ENCODE measurements around the gene GABRA1. TPM values are rescaled to one million over a fixed set of nuclear protein-coding genes. Genes with fewer than 3 reads are reported as not detected.

Gene GABRA1
- total RNA-seq (not detected), polyA plus RNA-seq (under 1 TPM in 1 of 3 donors, not detected in 2; 0.06 TPM)

DNA sequence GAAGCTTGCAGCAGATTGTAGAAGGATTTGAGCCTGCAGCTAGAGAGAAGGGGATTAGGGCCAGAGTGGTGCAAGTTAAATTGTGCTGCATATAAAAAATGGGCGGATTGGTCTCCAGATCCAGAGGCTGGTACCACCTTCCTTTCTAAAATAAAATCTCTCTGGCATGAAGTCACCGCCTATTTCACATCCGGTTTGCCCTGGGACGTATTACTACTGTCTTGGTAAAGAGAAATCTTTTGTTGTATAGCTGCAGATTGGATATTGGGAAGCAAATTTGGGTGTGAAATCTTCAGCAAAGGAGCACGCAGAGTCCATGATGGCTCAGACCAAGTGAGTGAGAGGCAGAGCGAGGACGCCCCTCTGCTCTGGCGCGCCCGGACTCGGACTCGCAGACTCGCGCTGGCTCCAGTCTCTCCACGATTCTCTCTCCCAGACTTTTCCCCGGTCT, at the start of gene GABRA1:
GABRA1 (plus strand) TSS at position 180 of the 451 bp plus-strand sequence. CDS start 2,691 bp downstream, outside the sequence.
- H3K27me3 ChIP-seq: peaks cover 0 to 49% (median 7%) of the 10 kb centered on the region in 3 donors
- peak within 1 kb of the TSS in 1 of 4 donors; percentile 21 for H3K4me3 ChIP-seq

DNA sequence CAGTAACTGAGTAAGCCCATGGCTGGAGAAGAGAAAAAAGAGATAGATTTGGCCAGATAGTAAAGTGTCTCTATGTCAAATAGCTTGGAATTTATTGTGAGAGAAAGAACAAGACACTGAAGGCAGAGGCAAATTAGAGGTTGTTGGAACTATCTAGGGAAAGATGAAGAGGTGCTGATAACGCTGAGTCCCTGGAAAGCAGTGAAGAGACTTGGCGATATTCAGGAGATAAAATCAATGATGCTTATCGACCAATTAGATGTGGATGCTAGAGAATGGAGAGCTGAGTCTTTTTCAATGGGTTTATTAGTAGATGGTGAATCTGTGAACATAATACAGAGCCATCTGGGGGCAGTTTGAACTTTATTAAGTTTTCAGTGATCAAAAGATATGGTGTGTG, 48.6 kb upstream of the GABRA1 start:
- Histone ChIP-seq H3K4me1 (no peaks in the 10 kb centered on the region), H3K4me3 (no peak overlapping the region), H3K9me3 (no peaks in the 10 kb centered on the region), H3K36me3 (no peaks in the 10 kb centered on the region), H3K27me3 (no peaks in the 10 kb centered on the region), H3K27ac (no peak overlapping the region)
- TF ChIP-seq, protein P1, sequence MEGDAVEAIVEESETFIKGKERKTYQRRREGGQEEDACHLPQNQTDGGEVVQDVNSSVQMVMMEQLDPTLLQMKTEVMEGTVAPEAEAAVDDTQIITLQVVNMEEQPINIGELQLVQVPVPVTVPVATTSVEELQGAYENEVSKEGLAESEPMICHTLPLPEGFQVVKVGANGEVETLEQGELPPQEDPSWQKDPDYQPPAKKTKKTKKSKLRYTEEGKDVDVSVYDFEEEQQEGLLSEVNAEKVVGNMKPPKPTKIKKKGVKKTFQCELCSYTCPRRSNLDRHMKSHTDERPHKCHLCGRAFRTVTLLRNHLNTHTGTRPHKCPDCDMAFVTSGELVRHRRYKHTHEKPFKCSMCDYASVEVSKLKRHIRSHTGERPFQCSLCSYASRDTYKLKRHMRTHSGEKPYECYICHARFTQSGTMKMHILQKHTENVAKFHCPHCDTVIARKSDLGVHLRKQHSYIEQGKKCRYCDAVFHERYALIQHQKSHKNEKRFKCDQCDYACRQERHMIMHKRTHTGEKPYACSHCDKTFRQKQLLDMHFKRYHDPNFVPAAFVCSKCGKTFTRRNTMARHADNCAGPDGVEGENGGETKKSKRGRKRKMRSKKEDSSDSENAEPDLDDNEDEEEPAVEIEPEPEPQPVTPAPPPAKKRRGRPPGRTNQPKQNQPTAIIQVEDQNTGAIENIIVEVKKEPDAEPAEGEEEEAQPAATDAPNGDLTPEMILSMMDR (IDR thresholded peaks at IDR 0.05): no peak
- no peak for TF ChIP-seq POLR2A (IDR thresholded peaks at IDR 0.05)
- no peak for DNase-seq
- intact Hi-C loops (cut with DNase I): no loop called here
- WGBS, 2 donors: 76 to 80% methylated on average over 3 of the region's 3 CpGs

More for the DNA sequence above, at the start of gene GABRA1:
- H3K36me3 ChIP-seq: no peaks in the 10 kb centered on the region
- H3K4me1 ChIP-seq: peaks cover 0 to 16% (median 5%) of the 10 kb centered on the region in 4 donors
- H3K9me3 ChIP-seq: no peaks in the 10 kb centered on the region
- H3K27ac ChIP-seq: no peak within 1 kb of the TSS
- TF ChIP-seq POLR2AphosphoS5 (IDR thresholded peaks at IDR 0.05) (no peak), EP300 (IDR thresholded peaks at IDR 0.05) (no peak), POLR2A (IDR thresholded peaks at IDR 0.05) (no peak)
- TF ChIP-seq, protein P1 (IDR thresholded peaks at IDR 0.05): no peak
- no peak for DNase-seq
- intact Hi-C loops (cut with DNase I): no loop called here
- 2 to 5% methylated on average over 16 of the region's 16 CpGs for WGBS, 2 donors

DNA sequence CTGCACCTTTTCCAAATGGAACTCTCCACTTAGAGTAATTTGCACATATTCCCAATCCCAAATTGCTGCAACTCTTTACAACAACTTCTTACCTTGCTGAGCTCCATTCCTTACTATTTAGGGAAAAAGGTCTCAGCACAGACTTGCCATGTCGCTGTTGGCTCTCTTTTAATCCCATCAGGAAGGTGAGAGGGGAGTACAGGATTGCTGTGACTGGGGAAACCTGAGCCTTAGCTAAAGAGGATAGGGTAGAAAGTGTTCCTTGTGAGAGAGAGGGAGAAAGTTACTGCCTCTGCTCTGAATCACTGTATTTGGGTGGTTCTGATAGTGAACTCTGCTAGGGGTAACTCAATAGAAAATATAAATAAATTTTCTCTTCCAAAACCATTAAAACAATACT, 43.7 kb upstream of the GABRA1 start:
- WGBS, 2 donors: 16% methylated on average over 1 of the region's 1 CpG

GRCh38 chr5:161846746-161847145, 1.2 kb upstream of the GABRA1 start:
- 7 to 9% methylated on average over 5 of the region's 5 CpGs for WGBS, 2 donors
- intact Hi-C loops (cut with DNase I): no loop called here
- no peak overlapping the region for H3K27ac ChIP-seq
- no peaks in the 10 kb centered on the region for H3K9me3 ChIP-seq
- H3K4me1 ChIP-seq: peaks cover 0 to 16% (median 5%) of the 10 kb centered on the region in 4 donors
- TF ChIP-seq, protein P1 (IDR thresholded peaks at IDR 0.05): no peak
- no peak for TF ChIP-seq POLR2AphosphoS5 (IDR thresholded peaks at IDR 0.05)
- no peak for TF ChIP-seq EP300 (IDR thresholded peaks at IDR 0.05)
- TF ChIP-seq POLR2A (IDR thresholded peaks at IDR 0.05): no peak
- H3K4me3 ChIP-seq: no peak overlapping the region
- DNase-seq: no peak
- no peaks in the 10 kb centered on the region for H3K36me3 ChIP-seq
- peaks cover 0 to 49% (median 7%) of the 10 kb centered on the region in 3 donors for H3K27me3 ChIP-seq

More for the DNA sequence above, 43.7 kb upstream of the GABRA1 start:
- no peak for TF ChIP-seq POLR2AphosphoS5 (IDR thresholded peaks at IDR 0.05)
- intact Hi-C loops (cut with DNase I): no loop called here
- H3K27me3 ChIP-seq: no peaks in the 10 kb centered on the region
- no peak overlapping the region for H3K27ac ChIP-seq
- H3K9me3 ChIP-seq: no peaks in the 10 kb centered on the region
- no peak overlapping the region for H3K4me3 ChIP-seq
- no peak for DNase-seq
- H3K4me1 ChIP-seq: no peaks in the 10 kb centered on the region
- no peaks in the 10 kb centered on the region for H3K36me3 ChIP-seq

GRCh38 chr5:161847447-161847846, 473 bp upstream of the GABRA1 start:
- Histone ChIP-seq H3K36me3 (no peaks in the 10 kb centered on the region), H3K4me3 (no peak overlapping the region), H3K27ac (no peak overlapping the region), H3K27me3 (peaks cover 0 to 49% (median 7%) of the 10 kb centered on the region in 3 donors), H3K9me3 (no peaks in the 10 kb centered on the region), H3K4me1 (peaks cover 0 to 16% (median 5%) of the 10 kb centered on the region in 4 donors)
- no peak for TF ChIP-seq POLR2AphosphoS5 (IDR thresholded peaks at IDR 0.05)
- no peak for TF ChIP-seq EP300 (IDR thresholded peaks at IDR 0.05)
- TF ChIP-seq, protein P1 (IDR thresholded peaks at IDR 0.05): no peak
- no peak for TF ChIP-seq POLR2A (IDR thresholded peaks at IDR 0.05)
- DNase-seq: no peak
- intact Hi-C loops (cut with DNase I): no loop called here
- 6 to 8% methylated on average over 12 of the region's 12 CpGs for WGBS, 2 donors
